Thymus (tissue), 11 donors: ENCODE measurements around the gene CTNND2. TPM values are rescaled to one million over a fixed set of nuclear protein-coding genes. Genes with fewer than 3 reads are reported as not detected.

ENCODE experiments used
- DNase-seq, 9 donors: peaks; one replicate each; pipeline ENCODE4 v3.0.0-alpha.2; 2013; ENCODE audit warnings: low spot score in 9 of 9, low read depth in 6 of 9, missing footprints in 1 of 9
- H3K27ac ChIP-seq, 2 donors: one replicate each; pipeline ENCODE4 v1.5.1; 2013; ENCODE audit warnings: control low read depth in 1 of 2, low read depth in 1 of 2, low read length in 1 of 2, mild to moderate bottlenecking in 1 of 2, moderate library complexity in 1 of 2
- H3K27me3 ChIP-seq, 2 donors: one replicate each; pipeline ENCODE4 v1.5.1; 2013; ENCODE audit warnings: low read length in 1 of 2; ENCODE audit not compliant: control insufficient read depth in 2 of 2, insufficient read depth in 1 of 2
- H3K36me3 ChIP-seq, 2 donors: one replicate each; pipeline ENCODE4 v1.5.1; 2013; ENCODE audit warnings: low read length in 1 of 2, mild to moderate bottlenecking in 1 of 2, moderate library complexity in 1 of 2; ENCODE audit not compliant: control insufficient read depth in 2 of 2, insufficient read depth in 2 of 2
- H3K4me1 ChIP-seq, 2 donors: one replicate each; pipeline ENCODE4 v1.5.1; 2013; ENCODE audit warnings: low read length in 2 of 2; ENCODE audit not compliant: control insufficient read depth in 2 of 2, insufficient read depth in 2 of 2
- H3K4me3 ChIP-seq, 2 donors: one replicate each; pipeline ENCODE4 v1.5.1; 2013; ENCODE audit warnings: low read length in 2 of 2, control low read depth in 1 of 2, mild to moderate bottlenecking in 1 of 2
- H3K9me3 ChIP-seq, 2 donors: one replicate each; pipeline ENCODE4 v1.5.1; 2013; ENCODE audit warnings: low read length in 1 of 2, mild to moderate bottlenecking in 1 of 2; ENCODE audit not compliant: control insufficient read depth in 2 of 2, insufficient read depth in 1 of 2
- WGBS: extraction: QIAGEN DNeasy Blood & Tissue Kit; methylation state at CpG from one replicate; pipeline ENCODE4 v1.1.7; 2013; 5-methylcytosine and 5-hydroxymethylcytosine counted together
- polyA plus RNA-seq: library from polyadenylated mRNA; stranded (reverse); fragments of 200-250 nt; gene quantifications from one replicate; pipeline ENCODE4 v1.2.3, GENCODE V29; 2013
- total RNA-seq: library from RNA; stranded (reverse); fragments of 120-200 nt; gene quantifications from one replicate; pipeline ENCODE4 v1.2.4, GENCODE V29; 2013
- donor health status: healthy.

CTNND2 gene
- total and polyA plus RNA-seq, 2 donors: 0.41 to 0.42 TPM

DNA sequence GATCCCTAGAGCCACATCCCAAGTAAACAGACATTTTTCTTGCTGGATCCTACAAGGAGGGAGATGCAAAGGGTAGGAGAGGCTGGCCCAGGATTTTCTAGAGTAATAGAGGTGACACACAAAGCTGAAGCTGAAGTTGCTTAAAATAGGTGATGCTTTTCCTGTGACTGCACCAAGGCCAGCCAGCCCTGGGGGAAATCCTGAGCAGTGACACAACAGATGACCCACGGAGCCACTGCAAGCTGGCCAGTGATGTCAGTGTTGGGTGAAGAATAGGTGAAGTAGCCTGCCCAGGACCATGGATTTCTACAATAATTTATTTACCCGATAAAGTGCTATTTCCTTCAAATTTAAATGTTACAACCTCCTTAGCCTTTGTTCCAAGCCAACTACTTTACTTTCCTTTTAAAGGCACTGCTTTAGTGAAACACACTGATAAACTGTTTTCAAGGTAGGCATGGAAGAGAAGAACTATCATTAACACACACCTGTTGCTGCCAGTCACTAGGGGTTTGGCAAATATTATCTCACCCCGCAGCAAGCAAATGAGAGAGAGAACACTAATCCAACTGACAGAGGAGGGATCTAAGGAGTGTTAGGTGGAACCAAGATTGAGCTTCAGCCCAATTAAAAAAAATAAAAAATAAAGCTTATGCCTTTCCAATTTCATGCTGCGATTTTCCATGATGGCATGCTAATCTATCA, 123.5 kb downstream of the CTNND2 start:
- Histone ChIP-seq H3K27ac (no peak overlapping the region), H3K4me3 (no peak overlapping the region), H3K36me3 (no peaks in the 10 kb centered on the region), H3K9me3 (no peaks in the 10 kb centered on the region), H3K27me3 (no peaks in the 10 kb centered on the region), H3K4me1 (no peaks in the 10 kb centered on the region)
- 92% methylated on average over 4 of the region's 4 CpGs for WGBS
- DNase-seq: no peak

DNA sequence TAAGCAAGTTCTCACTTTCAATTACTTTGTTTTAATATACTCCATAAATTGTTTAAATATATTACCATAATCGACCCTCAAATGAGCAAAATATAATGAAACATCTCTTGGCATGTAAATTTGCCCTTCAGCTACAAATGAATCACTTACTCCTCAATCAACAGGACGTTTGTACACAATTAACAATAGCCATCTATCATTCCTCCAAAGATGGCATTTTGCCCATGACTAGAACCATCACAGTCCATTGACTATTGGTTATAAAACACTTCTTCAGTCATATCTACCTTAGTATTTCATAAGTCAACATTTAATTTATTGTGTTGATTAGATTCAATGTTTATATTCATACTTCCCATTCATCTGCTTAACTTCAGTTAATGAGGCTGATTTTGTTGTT, 127.2 kb downstream of the CTNND2 start:
- no peak overlapping the region for H3K27ac ChIP-seq
- H3K4me3 ChIP-seq: no peak overlapping the region
- no peaks in the 10 kb centered on the region for H3K27me3 ChIP-seq
- no peak for DNase-seq
- H3K4me1 ChIP-seq: no peaks in the 10 kb centered on the region
- WGBS: 70% methylated on average over 2 of the region's 2 CpGs
- H3K9me3 ChIP-seq: no peaks in the 10 kb centered on the region
- H3K36me3 ChIP-seq: no peaks in the 10 kb centered on the region

DNA sequence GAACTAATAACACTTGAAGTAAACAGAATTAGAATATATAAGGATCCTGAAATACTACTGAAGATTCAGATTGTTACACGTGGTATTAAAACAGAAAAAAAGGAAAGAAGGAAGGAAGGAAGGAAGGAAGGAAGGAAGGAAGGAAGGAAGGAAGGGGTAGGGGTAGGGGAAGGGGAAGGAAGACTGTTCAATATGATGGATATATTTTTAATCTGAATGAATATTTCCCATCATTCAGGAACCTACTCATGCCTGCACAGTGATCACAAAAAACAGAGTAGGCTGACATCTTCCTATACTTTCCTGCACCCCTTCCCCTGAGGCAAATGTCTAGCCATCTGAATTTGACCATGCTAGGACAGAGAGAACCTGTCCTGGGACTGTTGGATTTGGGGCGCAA, 133.9 kb downstream of the CTNND2 start:
- DNase-seq: no peak
- Histone ChIP-seq H3K9me3 (no peaks in the 10 kb centered on the region), H3K36me3 (no peaks in the 10 kb centered on the region), H3K27me3 (no peaks in the 10 kb centered on the region), H3K27ac (no peak overlapping the region), H3K4me3 (no peak overlapping the region), H3K4me1 (no peaks in the 10 kb centered on the region)
- 64% methylated on average over 2 of the region's 2 CpGs for WGBS

DNA sequence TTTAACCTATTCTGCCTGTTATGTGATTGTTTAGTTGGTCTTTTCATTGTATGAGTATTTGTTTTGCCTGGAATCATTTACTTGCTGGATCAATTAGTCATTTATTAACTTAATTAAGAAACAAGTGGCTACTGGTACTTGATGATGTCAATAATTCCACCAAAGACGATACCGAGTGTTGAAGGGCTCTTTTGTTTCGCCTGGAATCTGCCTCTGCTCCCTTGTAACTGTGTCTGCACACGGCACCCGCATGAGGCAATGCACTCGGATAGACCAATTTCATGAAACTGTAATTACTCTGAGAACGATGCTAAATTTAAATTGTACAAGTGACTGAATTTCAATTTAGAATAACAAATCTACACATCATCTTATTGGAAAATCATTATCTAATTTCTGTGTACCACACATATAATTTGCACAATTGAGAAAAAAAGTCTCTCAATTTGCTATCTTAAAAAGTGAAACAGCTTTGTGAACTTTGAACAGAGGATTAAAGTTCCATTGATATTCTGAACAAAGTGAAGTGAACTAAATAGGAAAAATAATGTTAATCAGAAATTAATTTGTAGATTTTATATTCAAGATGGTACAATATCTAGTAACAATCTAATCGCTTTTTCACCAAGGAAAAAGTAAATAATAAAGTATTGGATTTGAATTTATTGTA, 143.2 kb downstream of the CTNND2 start:
- Histone ChIP-seq H3K4me1 (no peaks in the 10 kb centered on the region), H3K36me3 (no peaks in the 10 kb centered on the region), H3K9me3 (no peaks in the 10 kb centered on the region), H3K27ac (no peak overlapping the region), H3K27me3 (no peaks in the 10 kb centered on the region), H3K4me3 (no peak overlapping the region)
- 95% methylated on average over 8 of the region's 8 CpGs for WGBS
- DNase-seq: no peak

DNA sequence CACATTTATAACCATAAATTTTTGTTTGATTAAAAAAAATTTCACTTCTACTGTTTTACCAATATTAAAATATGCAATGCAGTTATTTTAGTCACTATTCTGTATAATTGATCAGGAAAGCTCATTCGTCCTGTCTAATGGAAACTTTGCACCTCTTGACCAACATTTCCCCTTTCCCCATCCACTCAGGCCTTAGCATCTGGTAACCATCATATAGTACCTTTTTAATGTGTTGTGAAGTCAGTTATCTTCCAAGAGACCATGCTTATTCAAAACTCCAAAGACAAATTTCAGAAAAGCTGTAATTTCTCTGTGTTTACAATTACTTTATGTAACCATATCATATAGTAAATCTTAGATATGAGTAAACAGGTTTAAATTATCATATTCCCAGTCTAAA, 145.9 kb downstream of the CTNND2 start:
- no peaks in the 10 kb centered on the region for H3K27me3 ChIP-seq
- no peak overlapping the region for H3K4me3 ChIP-seq
- 77% methylated on average over 1 of the region's 1 CpG for WGBS
- DNase-seq: no peak
- H3K9me3 ChIP-seq: no peaks in the 10 kb centered on the region
- H3K36me3 ChIP-seq: no peaks in the 10 kb centered on the region
- no peaks in the 10 kb centered on the region for H3K4me1 ChIP-seq
- H3K27ac ChIP-seq: no peak overlapping the region

DNA sequence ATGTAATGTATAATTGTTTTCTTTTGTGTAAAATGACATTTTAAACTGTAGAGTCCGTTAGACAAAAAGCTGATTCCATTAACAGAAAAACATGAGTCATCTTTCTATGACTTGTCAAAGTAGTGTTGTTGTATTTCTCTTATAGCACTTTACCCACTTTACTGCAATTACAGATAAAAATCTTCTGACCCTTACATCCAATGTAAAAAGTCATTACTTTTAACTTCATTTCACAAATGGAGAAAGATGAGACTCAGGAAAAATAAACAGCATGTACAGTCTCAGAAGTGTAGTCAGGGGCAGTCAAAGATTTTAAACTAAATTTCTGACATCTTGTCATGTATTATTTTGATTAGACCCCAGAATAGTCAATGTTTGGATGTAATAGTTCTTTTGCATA, 146.6 kb downstream of the CTNND2 start:
- no peak overlapping the region for H3K27ac ChIP-seq
- H3K9me3 ChIP-seq: no peaks in the 10 kb centered on the region
- no peaks in the 10 kb centered on the region for H3K27me3 ChIP-seq
- 86% methylated on average over 1 of the region's 1 CpG for WGBS
- no peaks in the 10 kb centered on the region for H3K4me1 ChIP-seq
- no peak overlapping the region for H3K4me3 ChIP-seq
- DNase-seq: no peak
- H3K36me3 ChIP-seq: no peaks in the 10 kb centered on the region

DNA sequence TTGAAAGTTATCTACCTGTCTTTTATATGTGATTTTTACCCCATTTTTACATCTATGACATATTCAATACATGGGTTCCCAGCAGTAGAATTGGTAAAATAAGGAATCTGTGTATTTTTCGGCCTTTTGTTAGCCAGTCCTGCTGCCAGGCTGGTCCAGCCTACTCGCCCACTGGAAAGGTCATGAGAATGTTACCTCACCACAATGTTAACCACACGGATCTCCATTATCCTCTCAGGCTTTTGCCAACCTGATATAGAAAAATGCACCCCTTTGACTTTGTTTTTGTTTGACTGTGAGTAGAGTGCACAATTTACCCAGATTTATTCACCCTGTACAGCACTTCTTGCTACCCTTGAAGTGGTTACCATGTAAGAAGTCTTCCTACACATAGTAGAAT, 167.2 kb downstream of the CTNND2 start:
- Histone ChIP-seq H3K4me1 (no peaks in the 10 kb centered on the region), H3K27me3 (no peaks in the 10 kb centered on the region), H3K36me3 (no peaks in the 10 kb centered on the region), H3K27ac (no peak overlapping the region), H3K9me3 (no peaks in the 10 kb centered on the region), H3K4me3 (no peak overlapping the region)
- DNase-seq: no peak
- 91% methylated on average over 3 of the region's 3 CpGs for WGBS

DNA sequence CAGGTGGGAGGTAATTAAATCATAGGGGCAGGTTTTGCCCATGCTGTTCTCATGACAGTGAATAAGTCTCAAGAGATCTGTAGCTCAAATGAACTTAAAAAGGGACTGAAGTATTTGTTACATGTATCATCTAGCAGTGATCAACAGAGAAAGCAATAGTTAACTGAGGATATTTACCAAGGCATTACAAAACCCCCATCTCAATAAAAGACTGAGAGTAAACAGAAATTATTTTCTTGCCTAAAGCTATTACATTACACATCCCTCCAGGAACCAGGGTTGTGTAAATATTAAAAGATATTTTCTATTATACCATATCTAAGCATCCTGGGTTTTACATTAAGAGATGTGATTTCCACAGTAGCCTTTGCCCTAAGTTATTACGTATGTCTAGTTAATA, 169.9 kb downstream of the CTNND2 start:
- Histone ChIP-seq H3K36me3 (no peaks in the 10 kb centered on the region), H3K9me3 (no peaks in the 10 kb centered on the region), H3K4me1 (no peaks in the 10 kb centered on the region), H3K4me3 (no peak overlapping the region), H3K27me3 (no peaks in the 10 kb centered on the region), H3K27ac (no peak overlapping the region)
- WGBS: 91% methylated on average over 1 of the region's 1 CpG
- no peak for DNase-seq

DNA sequence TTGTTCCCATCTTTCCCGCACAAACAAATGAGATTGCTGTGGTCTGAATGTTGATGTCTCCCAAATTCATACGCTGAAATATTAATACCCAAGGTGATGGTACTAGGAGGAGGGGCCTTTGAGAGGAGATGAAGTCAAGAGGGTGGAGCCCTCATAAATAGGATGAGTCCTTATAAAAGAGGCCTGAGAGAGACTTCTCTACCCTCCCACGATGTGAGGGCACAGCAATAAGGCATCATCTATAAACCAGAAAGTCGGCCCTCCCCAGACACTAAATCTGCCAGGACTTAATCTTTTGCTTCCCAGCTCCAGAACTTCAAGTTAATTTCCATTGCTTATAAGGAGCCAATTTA, 170.4 kb downstream of the CTNND2 start:
- DNase-seq: no peak
- H3K27me3 ChIP-seq: no peaks in the 10 kb centered on the region
- H3K36me3 ChIP-seq: no peaks in the 10 kb centered on the region
- 92% methylated on average over 4 of the region's 4 CpGs for WGBS
- no peak overlapping the region for H3K4me3 ChIP-seq
- no peaks in the 10 kb centered on the region for H3K4me1 ChIP-seq
- H3K27ac ChIP-seq: no peak overlapping the region
- H3K9me3 ChIP-seq: no peaks in the 10 kb centered on the region
